Uterus (tissue), 2 donors: ENCODE data around the gene ATP5PD.

Experiments used
- POLR2A ChIP-seq, 2 donors: fragments of 450-650 bp; IDR thresholded peaks; one replicate each; pipeline ENCODE4 v1.6.1; 2016; ENCODE audit warnings: antibody characterized with exemption in 2 of 2, mild to moderate bottlenecking in 1 of 2, moderate library complexity in 1 of 2
- TF ChIP-seq, protein P1 (sequence below), 4 experiments: fragments of 200-600 bp in 2 of 4; fragments of 450-650 bp in 2 of 4; sonication (generic) in 2 of 4; IDR thresholded peaks; one replicate each; pipeline ENCODE4 v1.5.1; 2016 to 2019; ENCODE audit warnings: antibody characterized with exemption in 4 of 4, mild to moderate bottlenecking in 2 of 4, moderate library complexity in 1 of 4

DNA sequence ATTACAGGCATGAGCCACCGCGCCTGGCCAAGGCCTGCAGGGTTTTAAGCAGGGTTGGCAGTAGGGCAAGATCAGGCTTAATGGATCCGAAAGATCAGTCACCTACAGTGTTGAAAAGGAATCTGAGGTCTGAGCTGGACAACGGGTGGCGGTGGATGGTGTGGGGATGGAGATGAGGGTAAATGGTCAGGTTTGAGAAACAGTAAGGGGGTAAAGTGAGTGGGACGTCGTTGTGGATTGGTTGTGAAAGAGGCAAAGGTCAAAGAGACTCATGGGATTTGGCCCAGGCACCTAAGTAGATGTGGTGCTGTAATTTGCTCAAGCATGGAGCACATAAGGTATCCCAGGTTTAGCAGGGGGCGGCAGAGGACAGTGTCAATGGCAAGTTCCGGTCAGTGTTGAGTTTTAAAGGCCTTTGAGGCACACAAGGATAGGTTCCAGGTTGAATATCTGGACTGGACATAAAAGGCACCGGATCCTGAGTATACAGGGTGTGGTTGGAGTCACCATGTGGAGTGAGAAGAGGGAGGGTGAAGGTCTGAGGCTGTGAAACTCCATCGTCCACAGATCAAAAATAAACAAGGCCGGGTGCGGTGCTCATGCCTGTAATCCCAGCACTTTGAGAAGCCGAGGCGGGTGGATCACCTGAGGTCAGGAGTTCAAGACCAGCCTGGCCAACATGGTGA lies 39.9 kb upstream of the ATP5PD start:
- TF ChIP-seq, protein P1, sequence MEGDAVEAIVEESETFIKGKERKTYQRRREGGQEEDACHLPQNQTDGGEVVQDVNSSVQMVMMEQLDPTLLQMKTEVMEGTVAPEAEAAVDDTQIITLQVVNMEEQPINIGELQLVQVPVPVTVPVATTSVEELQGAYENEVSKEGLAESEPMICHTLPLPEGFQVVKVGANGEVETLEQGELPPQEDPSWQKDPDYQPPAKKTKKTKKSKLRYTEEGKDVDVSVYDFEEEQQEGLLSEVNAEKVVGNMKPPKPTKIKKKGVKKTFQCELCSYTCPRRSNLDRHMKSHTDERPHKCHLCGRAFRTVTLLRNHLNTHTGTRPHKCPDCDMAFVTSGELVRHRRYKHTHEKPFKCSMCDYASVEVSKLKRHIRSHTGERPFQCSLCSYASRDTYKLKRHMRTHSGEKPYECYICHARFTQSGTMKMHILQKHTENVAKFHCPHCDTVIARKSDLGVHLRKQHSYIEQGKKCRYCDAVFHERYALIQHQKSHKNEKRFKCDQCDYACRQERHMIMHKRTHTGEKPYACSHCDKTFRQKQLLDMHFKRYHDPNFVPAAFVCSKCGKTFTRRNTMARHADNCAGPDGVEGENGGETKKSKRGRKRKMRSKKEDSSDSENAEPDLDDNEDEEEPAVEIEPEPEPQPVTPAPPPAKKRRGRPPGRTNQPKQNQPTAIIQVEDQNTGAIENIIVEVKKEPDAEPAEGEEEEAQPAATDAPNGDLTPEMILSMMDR (IDR thresholded peaks at IDR 0.05), result no peak
- TF ChIP-seq POLR2A (IDR thresholded peaks at IDR 0.05), result no peak
